Sigmoid colon (tissue), 7 donors: ENCODE data around the gene CDPF1. TPM values are rescaled to one million over a fixed set of nuclear protein-coding genes. Genes with fewer than 3 reads are reported as not detected.
A peak's percentile ranks its signal among the peaks of the same experiment; 100 is the strongest.

Source experiments
- DNase-seq: peaks from one replicate; pipeline ENCODE4 v3.0.0-alpha.2; 2019
- H3K27ac ChIP-seq, 4 donors: fragments of 200-600 bp; sonication (generic); one replicate each; pipeline ENCODE4 v1.5.1; 2016 to 2019; ENCODE audit warnings: mild to moderate bottlenecking in 1 of 4
- H3K27me3 ChIP-seq, 3 donors: fragments of 200-600 bp; sonication (generic); one replicate each; pipeline ENCODE4 v1.5.1; 2019; ENCODE audit warnings: mild to moderate bottlenecking in 1 of 3
- H3K36me3 ChIP-seq, 4 donors: fragments of 200-600 bp; sonication (generic); one replicate each; pipeline ENCODE4 v1.5.1; 2016 to 2019
- H3K4me1 ChIP-seq, 4 donors: fragments of 200-600 bp; sonication (generic); one replicate each; pipeline ENCODE4 v1.5.1; 2017 to 2019
- H3K4me3 ChIP-seq, 4 donors: fragments of 200-600 bp; sonication (generic); one replicate each; pipeline ENCODE4 v1.5.1; 2017 to 2019; ENCODE audit warnings: mild to moderate bottlenecking in 2 of 4, moderate library complexity in 1 of 4
- H3K9me3 ChIP-seq, 4 donors: fragments of 200-600 bp in 3 of 4; sonication (generic) in 3 of 4; one replicate each; pipeline versions ENCODE4 v1.5.1 to v1.6.1; 2013 to 2019
- CTCF ChIP-seq, 4 experiments: fragments of 450-650 bp in 3 of 4; fragments of 200-600 bp in 1 of 4; IDR thresholded peaks; one replicate each; pipeline ENCODE4 v1.5.1; 2016 to 2019; ENCODE audit warnings: antibody characterized with exemption in 4 of 4, mild to moderate bottlenecking in 3 of 4, moderate library complexity in 2 of 4
- EP300 ChIP-seq, 4 donors: sonication (generic); formaldehyde crosslinking; IDR thresholded peaks; one replicate each; pipeline ENCODE4 v1.6.1; 2017; ENCODE audit warnings: antibody characterized with exemption in 4 of 4
- POLR2A ChIP-seq, 2 donors: fragments of 450-650 bp; IDR thresholded peaks; one replicate each; pipeline ENCODE4 v1.6.1; 2016; ENCODE audit warnings: antibody characterized with exemption in 2 of 2, mild to moderate bottlenecking in 2 of 2, moderate library complexity in 2 of 2
- POLR2AphosphoS5 ChIP-seq, 4 donors: sonication (generic); formaldehyde crosslinking; IDR thresholded peaks; one replicate each; pipeline ENCODE4 v1.6.1; 2017; ENCODE audit warnings: antibody characterized with exemption in 4 of 4
- WGBS, 2 donors: extraction: QIAGEN DNeasy Blood & Tissue Kit; methylation state at CpG; one replicate each; pipeline ENCODE4 v1.1.7; 2013; 5-methylcytosine and 5-hydroxymethylcytosine counted together
- intact Hi-C: fragments of 100-400 bp; cut with DNase I; formaldehyde crosslinking; loops from one replicate; pipeline ENCODE4 v1.15.1; 2023
- polyA plus RNA-seq, 3 donors: library from polyadenylated mRNA; stranded (reverse); fragments of 200-250 nt; gene quantifications; one replicate each; pipeline ENCODE4 v1.2.3, GENCODE V29; 2013
- total RNA-seq, 4 donors: library from RNA; depleted of rRNA; stranded (reverse); fragments of >200 nt; gene quantifications; one replicate each; pipeline ENCODE4 v1.1.0, GENCODE V29; 2016
- donor health status: healthy with polysubstance abuse.
- donor health status: Bipolar disorder and iron deficiency.
- donor health status: healthy.

CDPF1 gene, protein sequence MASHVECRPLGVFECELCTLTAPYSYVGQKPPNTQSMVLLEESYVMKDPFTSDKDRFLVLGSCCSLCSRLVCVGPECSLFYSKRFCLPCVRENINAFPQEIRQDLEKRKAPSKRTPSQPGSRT
- total RNA-seq (10 to 100 TPM; 15.8 to 18.9 (median 17.5) TPM), polyA plus RNA-seq (10 to 100 TPM in 1 of 3 donors, 1 to 10 TPM in 2; 7.9 to 11.2 (median 9.0) TPM)

GRCh38 chr22:46250035-46250782, at the start of gene CDPF1:
Gene CDPF1, minus strand, starts transcription at chr22:46250293. Its CDS starts 2,009 bp downstream, at chr22:46248284.
- Histone ChIP-seq H3K36me3 (no peaks in the 10 kb centered on the region), H3K9me3 (no peaks in the 10 kb centered on the region), H3K4me3 (peak within 1 kb of the TSS; percentile 78 to 91 (median 86)), H3K4me1 (peaks cover 0 to 45% (median 30%) of the 10 kb centered on the region in 4 donors), H3K27ac (peak within 1 kb of the TSS; percentile 86 to 91 (median 90)), H3K27me3 (no peaks in the 10 kb centered on the region)
- intact Hi-C loops = loop anchor here (2.0 kb wide), 1 partner anchor 17 kb away; no protein-coding TSS in a partner anchor
- whole genome bisulfite sequencing, 2 donors = 0% methylated on average over 89 of the region's 89 CpGs
- TF ChIP-seq POLR2A (IDR thresholded peaks at IDR 0.05) (peak; percentile 51 to 53), EP300 (IDR thresholded peaks at IDR 0.05) (no peak), POLR2AphosphoS5 (IDR thresholded peaks at IDR 0.05) (peak; percentile 61 to 89 (median 84))
- peak; percentile 94 for DNase-seq

DNA sequence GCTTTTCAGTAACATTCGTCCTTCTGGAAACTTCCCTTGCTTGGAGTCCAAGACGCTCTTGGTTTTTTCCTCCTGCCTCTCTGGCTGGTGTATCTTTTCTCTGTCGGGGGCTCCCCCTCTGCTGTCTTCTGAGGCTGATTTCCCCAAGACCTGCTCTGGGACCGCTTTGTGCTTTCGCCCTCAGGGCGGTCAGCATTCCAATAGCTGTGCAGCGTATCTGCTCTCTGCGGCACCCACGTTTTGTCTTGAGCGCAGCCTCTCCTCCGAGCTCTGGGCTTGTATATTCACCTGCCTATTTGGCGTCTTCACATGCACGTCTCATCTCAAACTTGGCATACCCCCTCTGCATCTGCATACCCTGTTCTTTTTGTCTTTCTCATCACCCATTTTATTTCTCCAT, 49.0 kb upstream of the CDPF1 start:
- DNase-seq = no peak
- Histone ChIP-seq H3K36me3 (no peaks in the 10 kb centered on the region), H3K27ac (no peak overlapping the region), H3K4me3 (no peak overlapping the region), H3K27me3 (no peaks in the 10 kb centered on the region), H3K4me1 (peaks cover 0 to 19% (median 16%) of the 10 kb centered on the region in 4 donors), H3K9me3 (no peaks in the 10 kb centered on the region)
- intact Hi-C loops = loop anchor here (5.0 kb wide), 2 partner anchors 147 to 302 kb away; partner anchors contain the start of gene PPARA
- WGBS, 2 donors = 95 to 96% methylated on average over 13 of the region's 13 CpGs
- TF ChIP-seq POLR2A (IDR thresholded peaks at IDR 0.05) = no peak
- no peak for TF ChIP-seq EP300 (IDR thresholded peaks at IDR 0.05)
- no peak for TF ChIP-seq CTCF (IDR thresholded peaks at IDR 0.05)
- TF ChIP-seq POLR2AphosphoS5 (IDR thresholded peaks at IDR 0.05) = no peak

GRCh38 chr22:46297151-46297812, 47.2 kb upstream of the CDPF1 start:
- 2 to 5% methylated on average over 32 of the region's 32 CpGs for WGBS, 2 donors
- TF ChIP-seq POLR2A (IDR thresholded peaks at IDR 0.05) (no peak), CTCF (IDR thresholded peaks at IDR 0.05) (no peak), POLR2AphosphoS5 (IDR thresholded peaks at IDR 0.05) (no peak), EP300 (IDR thresholded peaks at IDR 0.05) (no peak)
- Histone ChIP-seq H3K27me3 (no peaks in the 10 kb centered on the region), H3K27ac (peak overlapping the region in 1 of 4 donors; percentile 93), H3K4me1 (peaks cover 0 to 19% (median 16%) of the 10 kb centered on the region in 4 donors), H3K9me3 (no peaks in the 10 kb centered on the region), H3K36me3 (peaks cover 0 to 15% (median 9%) of the 10 kb centered on the region in 4 donors), H3K4me3 (peak overlapping the region in 3 of 4 donors; percentile 50 to 62 (median 61))
- DNase-seq = no peak
- intact Hi-C loops = loop anchor here (2.0 to 5.0 kb wide), 3 partner anchors 145 to 300 kb away; partner anchors contain the start of gene PPARA

DNA sequence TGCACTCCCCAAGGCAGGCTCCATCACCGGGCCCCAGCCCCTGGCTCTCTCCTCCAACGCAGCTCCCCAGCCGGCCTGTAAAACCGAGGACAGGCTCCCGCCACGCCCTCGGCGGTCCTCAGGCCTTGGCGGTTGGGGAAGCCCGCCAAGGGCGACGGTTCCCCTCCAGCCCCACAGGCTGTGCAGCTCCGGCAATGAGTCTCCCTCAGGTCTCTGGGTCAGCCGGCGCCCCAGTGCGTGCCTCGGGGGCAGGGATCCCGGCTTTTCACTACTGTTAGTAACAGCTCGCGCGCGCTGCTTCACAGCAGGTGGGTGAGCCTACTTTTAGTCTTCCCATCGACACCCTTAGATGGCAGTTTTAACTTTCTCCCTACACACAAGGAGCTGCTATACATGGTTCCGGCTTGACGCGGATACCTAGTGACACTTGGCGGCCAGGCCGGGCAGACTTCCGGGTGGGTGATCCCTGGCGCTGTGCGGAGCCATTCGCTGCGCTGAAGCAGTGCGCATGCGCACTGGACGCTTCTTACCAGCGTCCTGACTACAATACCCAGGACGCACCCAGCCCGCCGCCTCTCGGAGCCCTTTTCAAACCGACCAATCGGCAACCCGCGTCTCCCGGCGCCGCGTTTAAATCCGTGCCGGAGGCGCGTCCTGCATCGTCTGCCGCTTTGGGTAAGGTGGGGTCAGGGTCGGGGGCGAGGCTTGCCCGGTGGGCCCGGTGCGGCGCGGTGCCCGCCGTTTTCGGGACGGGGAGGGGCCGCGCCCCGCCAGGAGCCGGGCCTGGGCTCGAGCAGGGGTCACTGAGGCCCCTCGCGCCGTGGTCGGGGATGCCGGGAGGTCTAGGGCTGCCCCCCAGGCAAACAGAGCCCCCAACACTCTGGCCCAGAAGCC, 46.4 kb upstream of the CDPF1 start, which contains the start of gene GTSE1:
Gene GTSE1, plus strand, starts transcription at position 614 of the 894 bp plus-strand sequence. CDS start 531 bp downstream, outside the sequence.
- peak within 1 kb of the TSS; percentile 35 to 62 (median 56) for H3K4me3 ChIP-seq
- peak; percentile 99 for DNase-seq
- peaks cover 0 to 3% (median 0%) of the 10 kb centered on the region in 4 donors for H3K9me3 ChIP-seq
- no peaks in the 10 kb centered on the region for H3K27me3 ChIP-seq
- H3K27ac ChIP-seq = peak within 1 kb of the TSS; percentile 89 to 96 (median 94)
- H3K36me3 ChIP-seq = peaks cover 4 to 23% (median 13%) of the 10 kb centered on the region in 4 donors
- intact Hi-C loops = loop anchor here (2.0 to 5.0 kb wide), 3 partner anchors 144 to 299 kb away; partner anchors contain the start of gene PPARA
- H3K4me1 ChIP-seq = peaks cover 0 to 19% (median 16%) of the 10 kb centered on the region in 4 donors
- WGBS, 2 donors = 0 to 1% methylated on average over 76 of the region's 76 CpGs
- TF ChIP-seq EP300 (IDR thresholded peaks at IDR 0.05) = no peak
- TF ChIP-seq POLR2AphosphoS5 (IDR thresholded peaks at IDR 0.05) = peak; percentile 54 to 85 (median 84)
- no peak for TF ChIP-seq CTCF (IDR thresholded peaks at IDR 0.05)
- peak in 1 of 2 donors; percentile 33 for TF ChIP-seq POLR2A (IDR thresholded peaks at IDR 0.05)
